GM18498 (cell line): ENCODE measurements around the gene MEST.
"Not testable (repeated sequence)": the region's sequence is repeated elsewhere in the genome, so short reads cannot be mapped to it uniquely, and the experiment has no call there.

Source experiments
- ATAC-seq: cut with Tn5 transposase; IDR thresholded peaks from one replicate; pipeline ENCODE4 v1.9.1; 2021; ENCODE audit warnings: mild to moderate bottlenecking, moderate library complexity; ENCODE audit not compliant: unreplicated experiment

MEST gene

GRCh38 chr7:130521258-130521951, 29.5 kb downstream of the MEST start:
- no peak for ATAC-seq

GRCh38 chr7:130523519-130524125, 31.7 kb downstream of the MEST start:
- ATAC-seq: not testable (repeated sequence)

GRCh38 chr7:130524628-130525027, 32.7 kb downstream of the MEST start:
- no peak for ATAC-seq

- ATAC-seq: not testable (repeated sequence)
These were observed 36.0 kb downstream of the MEST start for GRCh38 chr7:130527752-130528355.

- no peak for ATAC-seq
These were observed 37.5 kb downstream of the MEST start for GRCh38 chr7:130529417-130529816.

GRCh38 chr7:130537894-130538293, 46.0 kb downstream of the MEST start:
- not testable (repeated sequence) for ATAC-seq

GRCh38 chr7:130541287-130541686, 49.4 kb downstream of the MEST start:
- not testable (repeated sequence) for ATAC-seq

GRCh38 chr7:130542297-130542696, 50.4 kb downstream of the MEST start:
- ATAC-seq: not testable (repeated sequence)

GRCh38 chr7:130543487-130544010, 51.7 kb downstream of the MEST start:
- ATAC-seq: no peak

- no peak for ATAC-seq
These were observed 52.5 kb downstream of the MEST start for GRCh38 chr7:130544356-130544755.

GRCh38 chr7:130553398-130554029, 61.6 kb downstream of the MEST start:
- no peak for ATAC-seq

- no peak for ATAC-seq
These were observed 62.6 kb downstream of the MEST start for GRCh38 chr7:130554481-130554880.
